HepG2 (cell line): Measurements from ENCODE around the gene CENPB. TPM values are rescaled to one million over a fixed set of nuclear protein-coding genes. Genes with fewer than 3 reads are reported as not detected.

Experiments
- ATAC-seq: fragments of 200-7000 bp; cut with Tn5 transposase; 3 replicates; pipeline ENCODE4 v1.9.1; 2020; ENCODE audit warnings: mild to moderate bottlenecking, moderate library complexity
- BruUV-seq: library from RNA; stranded (reverse); fragments of 400-500 nt; replicated peaks from 2 replicates; lab custom pipeline; 2021; lab: Mats Ljungman, UMichigan
- CTCF ChIA-PET: fragments of 300-600 bp; formaldehyde crosslinking; extraction: SDS; loops from one replicate; lab custom pipeline; 2021; ENCODE audit warnings: low total read pairs, inconsistent platforms, low intra/inter-chr PET ratio; lab: Yijun Ruan, JAX
- POLR2A ChIA-PET: fragments of 350-600 bp; sonication (Branson Sonifier 250); formaldehyde crosslinking; loops from one replicate; lab custom pipeline; 2020; ENCODE audit warnings: antibody characterized with exemption, inconsistent platforms; lab: Yijun Ruan, JAX
- DNase-seq: peaks from one replicate; pipeline ENCODE4 v3.0.0-alpha.2; 2015; ENCODE audit warnings: low spot score
- FAIRE-seq: peaks from 3 replicates; lab custom pipeline; 2011; peaks lifted over from hg19 to GRCh38; lab: Jason Lieb, UNC
- H2AFZ ChIP-seq: one replicate; pipeline ENCODE4 v1.6.1; 2011; ENCODE audit warnings: low read length, inconsistent platforms
- H3K27ac ChIP-seq: fragments of 300-600 bp; 3 replicates; pipeline ENCODE4 v1.8.0; 2011; ENCODE audit warnings: mixed run types, mild to moderate bottlenecking, mixed read lengths, low read length, inconsistent platforms; ENCODE audit not compliant: insufficient read depth; ENCODE audit errors: extremely low read length
- H3K27me3 ChIP-seq, 2 experiments: fragments of 200-600 bp in 1 of 2; 2 replicates in 1 of 2; 3 replicates in 1 of 2; pipeline versions ENCODE4 v1.6.0 to v1.8.0; 2011; ENCODE audit warnings: low read length in 2 of 2, mild to moderate bottlenecking in 2 of 2, moderate library complexity in 2 of 2, inconsistent platforms in 1 of 2; ENCODE audit not compliant: insufficient read depth in 2 of 2, control insufficient read depth in 1 of 2
- H3K36me3 ChIP-seq, 2 experiments: fragments of 200-600 bp in 1 of 2; replicated peaks in 1 of 2; 2 replicates in 1 of 2; 3 replicates in 1 of 2; pipeline versions ENCODE4 v1.5.1 to v1.8.0; 2011; ENCODE audit warnings: low read length in 2 of 2, inconsistent platforms in 1 of 2; ENCODE audit not compliant: insufficient read depth in 2 of 2, control insufficient read depth in 1 of 2
- H3K4me1 ChIP-seq: 2 replicates; pipeline ENCODE4 v1.5.1; 2012; ENCODE audit warnings: low read length, inconsistent platforms; ENCODE audit not compliant: insufficient read depth
- H3K4me2 ChIP-seq: 2 replicates; pipeline ENCODE4 v1.6.0; 2011; ENCODE audit warnings: low read depth, low read length, inconsistent platforms
- H3K4me3 ChIP-seq, 3 experiments: fragments of 200-600 bp in 1 of 3; sonication (generic), shearing (Covaris generic) in 1 of 3; replicated peaks in 1 of 3; 2 replicates each; pipeline ENCODE4 v1.5.1; 2011 to 2016; ENCODE audit warnings: low read length in 3 of 3, inconsistent platforms in 2 of 3, low read depth in 2 of 3, mild to moderate bottlenecking in 2 of 3, control low read depth in 1 of 3, mixed read lengths in 1 of 3; ENCODE audit not compliant: insufficient read depth in 1 of 3
- H3K79me2 ChIP-seq: one replicate; pipeline ENCODE4 v1.6.1; 2011; ENCODE audit warnings: low read length, inconsistent platforms; ENCODE audit not compliant: insufficient read depth
- H3K9ac ChIP-seq: 2 replicates; pipeline ENCODE4 v1.6.0; 2011; ENCODE audit warnings: mild to moderate bottlenecking, low read depth, low read length, inconsistent platforms; ENCODE audit not compliant: insufficient read depth
- H3K9me3 ChIP-seq: 2 replicates; pipeline ENCODE4 v1.5.1; 2012; ENCODE audit warnings: mild to moderate bottlenecking, low read length
- H4K20me1 ChIP-seq: 2 replicates; pipeline ENCODE4 v1.6.0; 2011; ENCODE audit warnings: inconsistent platforms, mild to moderate bottlenecking, low read length, moderate library complexity; ENCODE audit not compliant: insufficient read depth
- ARID4A ChIP-seq: sonication (generic); formaldehyde crosslinking; IDR thresholded peaks from 2 replicates; pipeline ENCODE4 v1.5.0; 2020; ENCODE audit warnings: mild to moderate bottlenecking, missing genetic modification reagents, borderline replicate concordance
- CC2D1A ChIP-seq: sonication (generic); formaldehyde crosslinking; IDR thresholded peaks from 2 replicates; pipeline ENCODE4 v1.8.1; 2023; ENCODE audit warnings: mild to moderate bottlenecking, missing genetic modification reagents
- E2F1 ChIP-seq: sonication (generic); formaldehyde crosslinking; IDR thresholded peaks from 2 replicates; pipeline ENCODE4 v1.5.0; 2020; ENCODE audit warnings: missing genetic modification reagents
- ETV6 ChIP-seq: sonication (generic); formaldehyde crosslinking; conservative IDR thresholded peaks from 2 replicates; pipeline ENCODE4 v1.4.0; 2020; ENCODE audit warnings: missing genetic modification reagents
- GMEB1 ChIP-seq: sonication (generic); formaldehyde crosslinking; IDR thresholded peaks from 2 replicates; pipeline ENCODE4 v1.5.1; 2020; ENCODE audit warnings: missing genetic modification reagents, mild to moderate bottlenecking, borderline replicate concordance
- KLF11 ChIP-seq: IDR thresholded peaks from 2 replicates; pipeline ENCODE4 v1.6.1; 2016; ENCODE audit warnings: missing compliant biosample characterization
- NBN ChIP-seq: fragments of 450-650 bp; conservative IDR thresholded peaks from 2 replicates; pipeline ENCODE4 v1.6.1; 2017
- PHF21A ChIP-seq: sonication (generic); formaldehyde crosslinking; IDR thresholded peaks from 2 replicates; pipeline ENCODE4 v1.5.0; 2020; ENCODE audit warnings: mild to moderate bottlenecking, missing genetic modification reagents
- POLR2AphosphoS5 ChIP-seq: IDR thresholded peaks from 2 replicates; pipeline ENCODE4 v1.6.1; 2012; ENCODE audit warnings: low read depth, low read length
- ZBTB38 ChIP-seq: sonication (generic); formaldehyde crosslinking; IDR thresholded peaks from 2 replicates; pipeline ENCODE4 v1.5.1; 2020; ENCODE audit warnings: mild to moderate bottlenecking, missing genetic modification reagents
- ZNF12 ChIP-seq: sonication (generic); formaldehyde crosslinking; IDR thresholded peaks from 2 replicates; pipeline ENCODE4 v1.5.0; 2020; ENCODE audit warnings: missing genetic modification reagents
- ZNF510 ChIP-seq: sonication (generic); formaldehyde crosslinking; IDR thresholded peaks from 2 replicates; pipeline ENCODE4 v1.4.0; 2020; ENCODE audit warnings: low read depth, mild to moderate bottlenecking, missing genetic modification reagents
- ZNF557 ChIP-seq: sonication (generic); formaldehyde crosslinking; IDR thresholded peaks from 2 replicates; pipeline ENCODE4 v1.4.0; 2020; ENCODE audit warnings: missing genetic modification reagents
- ZNF724P ChIP-seq: sonication (generic); formaldehyde crosslinking; IDR thresholded peaks from 2 replicates; pipeline ENCODE4 v1.8.0; 2022; ENCODE audit warnings: missing genetic modification reagents, borderline replicate concordance
- ZNF746 ChIP-seq: sonication (generic); formaldehyde crosslinking; IDR thresholded peaks from 2 replicates; pipeline ENCODE4 v1.8.0; 2022; ENCODE audit warnings: mild to moderate bottlenecking, missing genetic modification reagents
- ZNF83 ChIP-seq: sonication (generic); formaldehyde crosslinking; IDR thresholded peaks from 2 replicates; pipeline ENCODE4 v1.4.0; 2020; ENCODE audit warnings: missing genetic modification reagents, mild to moderate bottlenecking, borderline replicate concordance
- ZSCAN25 ChIP-seq: sonication (generic); formaldehyde crosslinking; IDR thresholded peaks from 2 replicates; pipeline ENCODE4 v1.8.0; 2022; ENCODE audit warnings: mild to moderate bottlenecking, missing genetic modification reagents
- WGBS: methylation state at CpG from one replicate; pipeline ENCODE4 v1.1.6; 2017; ENCODE audit warnings: low lambda C conversion rate; 5-methylcytosine and 5-hydroxymethylcytosine counted together
- in situ Hi-C: cut with HindIII; loops from 2 replicates; pipeline ENCODE4 v1.10.0; 2017; ENCODE audit warnings: low pct_unique_long_range_greater_than_20kb; ENCODE audit not compliant: extremely low pct_ligation_motif_present
- intact Hi-C: fragments of 100-400 bp; cut with micrococcal nuclease; formaldehyde crosslinking; loops from one replicate; pipeline ENCODE4 v1.10.0; 2022; ENCODE audit not compliant: unreplicated experiment
- polyA plus RNA-seq, 8 experiments: library from polyadenylated mRNA; depleted of rRNA in 3 of 8; stranded (reverse) in 7 of 8; unstranded in 1 of 8; fragments of >200 nt; fragmentation: Illumina TruSeq in 4 of 8; extraction: Trizol in 4 of 8; gene quantifications; 2 replicates each; pipeline versions ENCODE4 v1.2.1 to v1.2.3, GENCODE V29; 2011 to 2016; ENCODE audit warnings: low read depth in 4 of 8, missing spikeins in 1 of 8, mixed read lengths in 1 of 8; ENCODE audit not compliant: insufficient read depth in 1 of 8
- total RNA-seq, 5 experiments: library from RNA; depleted of rRNA; stranded (reverse); fragments of >200 nt; fragmentation: Illumina TruSeq; extraction: Trizol; gene quantifications; 2 replicates each; pipeline ENCODE4 v1.2.3, GENCODE V29; 2016; ENCODE audit warnings: low read depth in 1 of 5
- TF ChIP-seq, protein P1 (sequence below): sonication (generic); formaldehyde crosslinking; IDR thresholded peaks from 2 replicates; pipeline ENCODE4 v1.5.1; 2020; ENCODE audit warnings: mild to moderate bottlenecking, missing genetic modification reagents, borderline replicate concordance

Gene CENPB
- total and polyA plus RNA-seq, 2 of the 13 experiments (the other 11 are each of a cell fraction or from before 2014, with no cell fraction given) = 10.4 to 54.5 TPM

DNA sequence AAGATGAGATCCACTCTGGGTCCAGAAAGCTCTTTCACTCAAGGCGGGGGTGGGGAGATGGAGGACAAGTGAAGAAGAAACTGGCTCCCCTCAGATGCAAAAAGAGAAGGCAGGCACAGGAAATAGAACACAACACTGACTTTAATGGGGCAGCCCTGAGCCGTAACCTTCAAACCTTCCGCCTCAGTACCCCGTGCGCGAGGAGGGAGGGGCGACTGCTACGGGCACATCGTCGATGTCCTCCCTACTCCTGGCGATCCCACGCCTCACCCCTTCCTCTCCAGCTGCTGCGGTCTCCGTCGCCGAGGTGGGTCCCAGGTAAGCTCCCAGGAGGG lies 9.2 kb downstream of the CENPB start:
- Histone ChIP-seq H3K4me1 (peaks cover 44% of the 10 kb centered on the region), H3K36me3 (no peaks in the 10 kb centered on the region), H3K79me2 (no peaks in the 10 kb centered on the region), H3K27me3 (peaks cover 2 to 36% of the 10 kb centered on the region in 2 experiments), H3K4me3 (peak overlapping the region; percentile 54 to 79 (median 55); a peak in 4 of 6 replicates), H2AFZ (no peak overlapping the region), H3K27ac (no peak overlapping the region), H4K20me1 (no peaks in the 10 kb centered on the region), H3K9ac (no peak overlapping the region), H3K9me3 (no peaks in the 10 kb centered on the region), H3K4me2 (peak overlapping the region; percentile 96)
- DNase-seq (no peak), ATAC-seq (no peak), FAIRE-seq (no peak)
- WGBS = 60% methylated on average over 16 of the region's 16 CpGs
- BruUV-seq = no TSS peak
- CTCF ChIA-PET = interaction anchor here (1.3 kb wide), 1 partner anchor 9 kb away, joined by 3 read pairs; no protein-coding TSS in a partner anchor
- POLR2A ChIA-PET = interaction anchor here (1.1 to 3.6 kb wide), 4 partner anchors 9 to 32 kb away, joined by 3 to 48 read pairs (median 4); partner anchors contain the start of genes ADISSP and CENPB
- in situ Hi-C loops = no loop called here
- intact Hi-C loops = no loop called here
- TF ChIP-seq PHF21A (CRISPR knock-in tag) = no peak
- no peak for TF ChIP-seq ARID4A (CRISPR knock-in tag)
- no peak for TF ChIP-seq ZNF557 (CRISPR knock-in tag)
- no peak for TF ChIP-seq ZNF12 (CRISPR knock-in tag)
- TF ChIP-seq POLR2AphosphoS5 = no peak
- no peak for TF ChIP-seq ZNF510 (CRISPR knock-in tag)
- 0 out of 2 replicates have a peak, but pooled peaks have one; percentile 47 for TF ChIP-seq ZNF724P (CRISPR knock-in tag)
- TF ChIP-seq, protein P1, sequence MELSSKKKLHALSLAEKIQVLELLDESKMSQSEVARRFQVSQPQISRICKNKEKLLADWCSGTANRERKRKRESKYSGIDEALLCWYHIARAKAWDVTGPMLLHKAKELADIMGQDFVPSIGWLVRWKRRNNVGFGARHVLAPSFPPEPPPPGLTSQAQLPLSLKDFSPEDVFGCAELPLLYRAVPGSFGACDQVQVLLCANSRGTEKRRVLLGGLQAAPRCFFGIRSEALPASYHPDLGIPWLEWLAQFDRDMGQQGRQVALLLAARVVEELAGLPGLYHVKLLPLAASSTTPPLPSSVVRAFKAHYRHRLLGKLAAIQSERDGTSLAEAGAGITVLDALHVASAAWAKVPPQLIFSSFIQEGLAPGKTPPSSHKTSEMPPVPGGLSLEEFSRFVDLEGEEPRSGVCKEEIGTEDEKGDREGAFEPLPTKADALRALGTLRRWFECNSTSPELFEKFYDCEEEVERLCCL (CRISPR knock-in tag) = no peak
- TF ChIP-seq KLF11 (CRISPR knock-in tag) = no peak
- no peak for TF ChIP-seq NBN
- TF ChIP-seq ZSCAN25 (CRISPR knock-in tag) = peak; percentile 70; the same call in 1 of the 2 replicates
- no peak for TF ChIP-seq ZNF83 (CRISPR knock-in tag)
- no peak for TF ChIP-seq ETV6 (CRISPR knock-in tag)
- peak; percentile 50; the same call in 1 of the 2 replicates for TF ChIP-seq ZNF746 (CRISPR knock-in tag)
- no peak for TF ChIP-seq CC2D1A (CRISPR knock-in tag)
- no peak for TF ChIP-seq E2F1 (CRISPR knock-in tag)
- TF ChIP-seq ZBTB38 (CRISPR knock-in tag) = no peak; the same call in 1 of the 2 replicates
- TF ChIP-seq GMEB1 (CRISPR knock-in tag) = no peak
